Measurements from ENCODE around the gene TP53I13. TPM values are rescaled to one million over a fixed set of nuclear protein-coding genes. Genes with fewer than 3 reads are reported as not detected.

TP53I13 gene
- total and polyA plus RNA-seq, 2 of the 13 experiments (the other 11 are each of a cell fraction or from before 2014, with no cell fraction given) = 16.9 to 25.7 TPM

- TF ChIP-seq ZNF558 (CRISPR knock-in tag; IDR thresholded peaks at IDR 0.05; ENCODE audit: borderline replicate concordance) (no peak), IKZF1 (IDR thresholded peaks at IDR 0.05) (no peak), SMAD9 (CRISPR knock-in tag; IDR thresholded peaks at IDR 0.05) (no peak), ZNF280D (CRISPR knock-in tag; IDR thresholded peaks at IDR 0.05) (no peak), MXD3 (CRISPR knock-in tag; IDR thresholded peaks at IDR 0.05) (no peak), NFYB (CRISPR knock-in tag; IDR thresholded peaks at IDR 0.05) (no peak), KAT2B (IDR thresholded peaks at IDR 0.05; ENCODE audit: borderline replicate concordance, low read depth, low read length) (no peak), HOXA7 (CRISPR knock-in tag; IDR thresholded peaks at IDR 0.05) (no peak), FLYWCH1 (CRISPR knock-in tag; IDR thresholded peaks at IDR 0.05) (no peak), ZNF562 (CRISPR knock-in tag; IDR thresholded peaks at IDR 0.05; ENCODE audit: borderline replicate concordance) (no peak), SP2 (CRISPR knock-in tag; IDR thresholded peaks at IDR 0.05) (no peak), ZNF12 (CRISPR knock-in tag; IDR thresholded peaks at IDR 0.05) (peak; percentile 54; the same call in 1 of the 2 replicates), REPIN1 (CRISPR knock-in tag; IDR thresholded peaks at IDR 0.05; ENCODE audit: borderline replicate concordance, low read depth) (no peak), PTBP1 (IDR thresholded peaks at IDR 0.05; ENCODE audit: low read depth, low read length, poor library complexity, severe bottlenecking) (no peak), ZNF879 (CRISPR knock-in tag; IDR thresholded peaks at IDR 0.05) (no peak), ZBTB25 (CRISPR knock-in tag; IDR thresholded peaks at IDR 0.05) (no peak), ZNF101 (CRISPR knock-in tag; IDR thresholded peaks at IDR 0.05; ENCODE audit: borderline replicate concordance, low read depth) (no peak), NCOA2 (CRISPR knock-in tag; IDR thresholded peaks at IDR 0.05) (peak; percentile 16; the same call in 1 of the 2 replicates), ZNF501 (CRISPR knock-in tag; IDR thresholded peaks at IDR 0.05) (peak; percentile 94), ZNF609 (CRISPR knock-in tag; IDR thresholded peaks at IDR 0.05; ENCODE audit: borderline replicate concordance) (no peak)
Observed at GRCh38 chr17:29591737-29592608, 23.5 kb downstream of the TP53I13 start (continued).

Data from HepG2 (cell line).